GM18867 (cell line): ENCODE data around the gene SYNPO.

Experiments used
- ATAC-seq: cut with Tn5 transposase; IDR thresholded peaks from one replicate; pipeline ENCODE4 v1.9.1; 2021; ENCODE audit warnings: mild to moderate bottlenecking, moderate library complexity; ENCODE audit not compliant: unreplicated experiment

SYNPO gene

GRCh38 chr5:150640311-150641005 lies at the start of gene SYNPO:
TSS of gene SYNPO (plus strand) at chr5:150640660. CDS start at chr5:150648276, 7,616 bp downstream.
- no peak for ATAC-seq

- no peak for ATAC-seq
Observed at GRCh38 chr5:150590979-150591695, 49.3 kb upstream of the SYNPO start.

GRCh38 chr5:150593593-150593992 lies 46.9 kb upstream of the SYNPO start:
- no peak for ATAC-seq

- ATAC-seq = no peak
Observed at GRCh38 chr5:150593996-150594395, 46.5 kb upstream of the SYNPO start.

- ATAC-seq = no peak
Observed at GRCh38 chr5:150595466-150596031, 44.9 kb upstream of the SYNPO start.

GRCh38 chr5:150596313-150596712 lies 44.1 kb upstream of the SYNPO start:
- no peak for ATAC-seq

GRCh38 chr5:150596826-150597225 lies 43.6 kb upstream of the SYNPO start:
- ATAC-seq = no peak

- no peak for ATAC-seq
Observed at GRCh38 chr5:150598006-150598405, 42.5 kb upstream of the SYNPO start.

GRCh38 chr5:150598821-150599273 lies 41.6 kb upstream of the SYNPO start:
- ATAC-seq = no peak

- no peak for ATAC-seq
Observed at GRCh38 chr5:150599281-150599680, 41.2 kb upstream of the SYNPO start.

- ATAC-seq = no peak
Observed at GRCh38 chr5:150599917-150600511, 40.4 kb upstream of the SYNPO start.

GRCh38 chr5:150600616-150601490 lies 39.6 kb upstream of the SYNPO start:
- ATAC-seq = no peak

GRCh38 chr5:150601491-150602345 lies 38.7 kb upstream of the SYNPO start:
- ATAC-seq = no peak

GRCh38 chr5:150603052-150603451 lies 37.4 kb upstream of the SYNPO start:
- ATAC-seq = no peak

GRCh38 chr5:150603491-150603890 lies 37.0 kb upstream of the SYNPO start:
- no peak for ATAC-seq

- no peak for ATAC-seq
Observed at GRCh38 chr5:150604010-150604409, 36.5 kb upstream of the SYNPO start.

GRCh38 chr5:150604894-150605440 lies 35.5 kb upstream of the SYNPO start:
- no peak for ATAC-seq

- ATAC-seq = no peak
Observed at GRCh38 chr5:150605546-150605945, 34.9 kb upstream of the SYNPO start.

- ATAC-seq = no peak
Observed at GRCh38 chr5:150606476-150606875, 34.0 kb upstream of the SYNPO start.
